ENCODE measurements around the gene MRTFA.

GRCh38 chr22:40417881-40418280 is 218.6 kb downstream of the MRTFA start:
- no peak for TF ChIP-seq PKNOX1 (IDR thresholded peaks at IDR 0.05)
- TF ChIP-seq ARNT (IDR thresholded peaks at IDR 0.05) = no peak
- no peak for TF ChIP-seq ZNF384 (IDR thresholded peaks at IDR 0.05)
- no peak for TF ChIP-seq BHLHE40 (IDR thresholded peaks at IDR 0.05; ENCODE audit: borderline replicate concordance)
- no peak for TF ChIP-seq ELF4 (IDR thresholded peaks at IDR 0.05)
- TF ChIP-seq FOXA1 (IDR thresholded peaks at IDR 0.05) = no peak
- TF ChIP-seq SUZ12 (IDR thresholded peaks at IDR 0.05) = no peak
- no peak for TF ChIP-seq TARDBP (IDR thresholded peaks at IDR 0.05)
- no peak for TF ChIP-seq L3MBTL2 (conservative IDR thresholded peaks at IDR 0.05)
- no peak for TF ChIP-seq SP1 (IDR thresholded peaks at IDR 0.05)
